HG03108 (cell line): ENCODE data around the gene YTHDC2.
"Not testable (repeated sequence)": the region's sequence is repeated elsewhere in the genome, so short reads cannot be mapped to it uniquely, and the experiment has no call there.

ENCODE experiments used
- ATAC-seq: cut with Tn5 transposase; IDR thresholded peaks from one replicate; pipeline ENCODE4 v1.9.1; 2021; ENCODE audit warnings: moderate library complexity; ENCODE audit not compliant: unreplicated experiment

YTHDC2 gene

GRCh38 chr5:113600255-113600905 lies 86.9 kb downstream of the YTHDC2 start:
- no peak for ATAC-seq

GRCh38 chr5:113601423-113601822 lies 87.9 kb downstream of the YTHDC2 start:
- ATAC-seq: no peak

- ATAC-seq: not testable (repeated sequence)
Measured at GRCh38 chr5:113603246-113603645, 89.8 kb downstream of the YTHDC2 start.

GRCh38 chr5:113606298-113607134 lies 93.0 kb downstream of the YTHDC2 start:
- ATAC-seq: peak; percentile 83

- ATAC-seq: no peak
Measured at GRCh38 chr5:113607361-113607760, 93.9 kb downstream of the YTHDC2 start.

- ATAC-seq: no peak
Measured at GRCh38 chr5:113608113-113608596, 94.7 kb downstream of the YTHDC2 start.

GRCh38 chr5:113612060-113612496 lies 98.6 kb downstream of the YTHDC2 start:
- ATAC-seq: peak; percentile 76

GRCh38 chr5:113614191-113614590 lies 100.7 kb downstream of the YTHDC2 start:
- no peak for ATAC-seq

- no peak for ATAC-seq
Measured at GRCh38 chr5:113615708-113616107, 102.2 kb downstream of the YTHDC2 start.

- no peak for ATAC-seq
Measured at GRCh38 chr5:113617191-113617796, 103.8 kb downstream of the YTHDC2 start.

- no peak for ATAC-seq
Measured at GRCh38 chr5:113632996-113633395, 119.5 kb downstream of the YTHDC2 start.

GRCh38 chr5:113634957-113635356 lies 121.5 kb downstream of the YTHDC2 start:
- no peak for ATAC-seq

GRCh38 chr5:113641715-113642114 lies 128.2 kb downstream of the YTHDC2 start:
- ATAC-seq: no peak
